Gastrocnemius medialis (tissue), 4 donors: ENCODE measurements around the gene FJX1. TPM values are rescaled to one million over a fixed set of nuclear protein-coding genes. Genes with fewer than 3 reads are reported as not detected.

ENCODE experiments used
- ATAC-seq, 2 donors: fragments of 150-250 bp; one replicate each; pipeline ENCODE4 v1.9.1; 2016
- DNase-seq, 2 donors: peaks; one replicate each; pipeline ENCODE4 v3.0.0-alpha.2; 2019
- H3K27ac ChIP-seq, 4 donors: fragments of 200-600 bp; sonication (generic); 1 replicate in 1 of 4; 2 replicates in 3 of 4; pipeline ENCODE4 v1.5.1; 2016 to 2018; ENCODE audit warnings: mild to moderate bottlenecking in 2 of 4, moderate library complexity in 1 of 4
- H3K27me3 ChIP-seq, 3 donors: fragments of 200-600 bp; sonication (generic) in 2 of 3; 1 replicate in 1 of 3; 2 replicates in 2 of 3; pipeline versions ENCODE4 v1.5.1 to v1.6.0; 2016 to 2019; ENCODE audit warnings: mild to moderate bottlenecking in 1 of 3, moderate library complexity in 1 of 3
- H3K36me3 ChIP-seq, 2 donors: fragments of 200-600 bp; sonication (generic) in 1 of 2; one replicate each; pipeline ENCODE4 v1.5.1; 2017 to 2018
- H3K4me1 ChIP-seq, 2 donors: fragments of 200-600 bp; sonication (generic) in 1 of 2; one replicate each; pipeline ENCODE4 v1.5.1; 2016 to 2017; ENCODE audit warnings: mild to moderate bottlenecking in 2 of 2
- H3K4me3 ChIP-seq, 4 donors: fragments of 200-600 bp; sonication (generic) in 3 of 4; 1 replicate in 1 of 4; 2 replicates in 3 of 4; pipeline ENCODE4 v1.5.1; 2016 to 2019; ENCODE audit warnings: mild to moderate bottlenecking in 2 of 4
- H3K9me3 ChIP-seq, 3 donors: fragments of 200-600 bp; sonication (generic) in 2 of 3; 1 replicate in 1 of 3; 2 replicates in 2 of 3; pipeline ENCODE4 v1.5.1; 2016 to 2019
- POLR2A ChIP-seq, 2 donors: fragments of 450-650 bp; IDR thresholded peaks; one replicate each; pipeline ENCODE4 v1.6.1; 2017; ENCODE audit warnings: antibody characterized with exemption in 2 of 2, mild to moderate bottlenecking in 2 of 2, moderate library complexity in 2 of 2
- in situ Hi-C, 4 donors: fragments of 200-750 bp; cut with MboI; loops; one replicate each; pipeline versions ENCODE4 v1.15.0 to v1.8.0; 2017; ENCODE audit warnings: low sequenced_read_pairs in 4 of 4
- intact Hi-C: fragments of 100-400 bp; cut with DNase I; formaldehyde crosslinking; loops from one replicate; pipeline ENCODE4 v1.15.1; 2023; ENCODE audit warnings: low total_unique reads
- total RNA-seq, 4 donors: library from RNA; depleted of rRNA; stranded (reverse); fragments of >200 nt; gene quantifications; one replicate each; pipeline versions ENCODE4 v1.1.0 to v1.2.3, GENCODE V29; 2016
- TF ChIP-seq, protein P1 (sequence below), 5 experiments: fragments of 450-650 bp in 3 of 5; fragments of 200-600 bp in 2 of 5; sonication (generic) in 2 of 5; IDR thresholded peaks in 4 of 5; conservative IDR thresholded peaks in 1 of 5; 1 replicate in 4 of 5; 2 replicates in 1 of 5; pipeline ENCODE4 v1.5.1; 2016 to 2019; ENCODE audit warnings: antibody characterized with exemption in 5 of 5, mild to moderate bottlenecking in 3 of 5, moderate library complexity in 3 of 5

Gene FJX1
- total RNA-seq, 4 donors from 2014 or later: 1.5 to 10.8 (median 2.0) TPM

- no peaks in the 10 kb centered on the region for H3K36me3 ChIP-seq
- peaks cover 9 to 22% of the 10 kb centered on the region in 2 donors for H3K4me1 ChIP-seq
- intact Hi-C loops (loop anchor here (1.0 to 10.0 kb wide), 3 partner anchors 43 to 873 kb away; partner anchors contain the start of gene TRIM44), in situ Hi-C loops (loop anchor here (5.0 to 25.0 kb wide), 9 partner anchors 206 to 868 kb away; no protein-coding TSS in a partner anchor)
- peak in 1 of 2 donors; percentile 11 for DNase-seq
- ATAC-seq: peak; percentile 10 to 12
- peak overlapping the region; percentile 47 to 75 (median 64) for H3K4me3 ChIP-seq
- H3K9me3 ChIP-seq: no peaks in the 10 kb centered on the region
- TF ChIP-seq, protein P1, sequence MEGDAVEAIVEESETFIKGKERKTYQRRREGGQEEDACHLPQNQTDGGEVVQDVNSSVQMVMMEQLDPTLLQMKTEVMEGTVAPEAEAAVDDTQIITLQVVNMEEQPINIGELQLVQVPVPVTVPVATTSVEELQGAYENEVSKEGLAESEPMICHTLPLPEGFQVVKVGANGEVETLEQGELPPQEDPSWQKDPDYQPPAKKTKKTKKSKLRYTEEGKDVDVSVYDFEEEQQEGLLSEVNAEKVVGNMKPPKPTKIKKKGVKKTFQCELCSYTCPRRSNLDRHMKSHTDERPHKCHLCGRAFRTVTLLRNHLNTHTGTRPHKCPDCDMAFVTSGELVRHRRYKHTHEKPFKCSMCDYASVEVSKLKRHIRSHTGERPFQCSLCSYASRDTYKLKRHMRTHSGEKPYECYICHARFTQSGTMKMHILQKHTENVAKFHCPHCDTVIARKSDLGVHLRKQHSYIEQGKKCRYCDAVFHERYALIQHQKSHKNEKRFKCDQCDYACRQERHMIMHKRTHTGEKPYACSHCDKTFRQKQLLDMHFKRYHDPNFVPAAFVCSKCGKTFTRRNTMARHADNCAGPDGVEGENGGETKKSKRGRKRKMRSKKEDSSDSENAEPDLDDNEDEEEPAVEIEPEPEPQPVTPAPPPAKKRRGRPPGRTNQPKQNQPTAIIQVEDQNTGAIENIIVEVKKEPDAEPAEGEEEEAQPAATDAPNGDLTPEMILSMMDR (IDR thresholded peaks at IDR 0.05 in 4 of 5, conservative IDR thresholded peaks at IDR 0.05 in 1 of 5): no peak
- TF ChIP-seq POLR2A (IDR thresholded peaks at IDR 0.05): no peak
- H3K27me3 ChIP-seq: peaks cover 0 to 7% (median 2%) of the 10 kb centered on the region in 3 donors
- H3K27ac ChIP-seq: no peak overlapping the region
Measured at GRCh38 chr11:35619116-35619854, 1.0 kb downstream of the FJX1 start.

DNA sequence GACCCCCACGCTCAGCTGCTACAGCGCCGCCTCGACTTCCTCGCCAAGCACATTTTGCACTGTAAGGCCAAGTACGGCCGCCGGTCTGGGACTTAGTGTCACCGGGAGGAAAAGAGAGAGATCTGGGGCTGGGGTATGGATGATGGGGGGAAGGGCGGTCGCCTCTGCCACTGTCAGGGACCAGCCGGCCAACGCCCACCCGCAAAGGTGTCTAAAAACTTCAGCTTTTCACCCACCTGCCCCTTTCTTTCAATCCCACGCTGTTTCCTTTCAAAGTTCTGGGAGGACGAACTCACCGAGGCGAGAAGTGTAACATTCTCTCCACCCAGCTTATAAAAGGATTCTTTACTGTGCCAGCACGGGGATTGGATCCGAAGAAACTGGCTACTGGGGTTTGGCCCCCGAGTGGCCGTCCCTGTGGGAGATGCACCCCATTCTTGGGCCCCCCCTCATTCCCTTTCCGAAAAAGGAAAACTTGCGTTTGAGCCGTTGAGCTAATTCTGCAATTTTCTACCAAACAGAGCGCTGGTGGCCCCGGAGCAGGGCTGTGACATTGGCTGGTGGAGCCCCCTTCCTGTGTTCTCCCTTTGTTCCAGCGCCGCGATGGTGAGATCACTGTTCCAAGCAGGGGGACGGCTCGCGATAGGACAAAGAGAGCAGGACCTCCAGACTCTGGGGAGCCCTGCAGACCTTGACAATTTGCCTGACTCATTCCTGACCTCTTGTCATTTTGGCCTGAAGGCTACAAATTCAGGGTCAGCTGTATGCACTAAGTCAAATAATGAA is 1.8 kb downstream of the FJX1 start:
- in situ Hi-C loops: loop anchor here (5.0 to 25.0 kb wide), 9 partner anchors 205 to 867 kb away; no protein-coding TSS in a partner anchor
- TF ChIP-seq POLR2A (IDR thresholded peaks at IDR 0.05): no peak
- TF ChIP-seq, protein P1 (IDR thresholded peaks at IDR 0.05 in 4 of 5, conservative IDR thresholded peaks at IDR 0.05 in 1 of 5): no peak
- DNase-seq: no peak
- Histone ChIP-seq H3K4me1 (peaks cover 9 to 22% of the 10 kb centered on the region in 2 donors), H3K27ac (no peak overlapping the region), H3K4me3 (peak overlapping the region; percentile 47 to 75 (median 64)), H3K36me3 (no peaks in the 10 kb centered on the region), H3K9me3 (no peaks in the 10 kb centered on the region), H3K27me3 (peaks cover 0 to 7% (median 2%) of the 10 kb centered on the region in 3 donors)
- intact Hi-C loops: loop anchor here (1.0 to 10.0 kb wide), 3 partner anchors 42 to 872 kb away; partner anchors contain the start of gene TRIM44
- ATAC-seq: no peak

- in situ Hi-C loops: loop anchor here in 3 of 4 donors (25.0 kb wide), 2 partner anchors 517 to 867 kb away; no protein-coding TSS in a partner anchor
- peaks cover 9 to 22% of the 10 kb centered on the region in 2 donors for H3K4me1 ChIP-seq
- intact Hi-C loops: no loop called here
- ATAC-seq (no peak), DNase-seq (no peak)
- H3K36me3 ChIP-seq: no peaks in the 10 kb centered on the region
- H3K27me3 ChIP-seq: peaks cover 0 to 7% (median 2%) of the 10 kb centered on the region in 3 donors
- no peak for TF ChIP-seq POLR2A (IDR thresholded peaks at IDR 0.05)
- TF ChIP-seq, protein P1 (IDR thresholded peaks at IDR 0.05 in 4 of 5, conservative IDR thresholded peaks at IDR 0.05 in 1 of 5): no peak
- H3K27ac ChIP-seq: no peak overlapping the region
- no peak overlapping the region for H3K4me3 ChIP-seq
- H3K9me3 ChIP-seq: no peaks in the 10 kb centered on the region
Measured at GRCh38 chr11:35620795-35621194, 2.5 kb downstream of the FJX1 start.

- Histone ChIP-seq H3K27me3 (peaks cover 0 to 7% (median 2%) of the 10 kb centered on the region in 3 donors), H3K9me3 (no peaks in the 10 kb centered on the region), H3K4me3 (no peak overlapping the region), H3K4me1 (peaks cover 9 to 22% of the 10 kb centered on the region in 2 donors), H3K27ac (no peak overlapping the region), H3K36me3 (no peaks in the 10 kb centered on the region)
- intact Hi-C loops (no loop called here), in situ Hi-C loops (loop anchor here in 3 of 4 donors (25.0 kb wide), 2 partner anchors 516 to 866 kb away; no protein-coding TSS in a partner anchor)
- DNase-seq (no peak), ATAC-seq (no peak)
- TF ChIP-seq, protein P1 (IDR thresholded peaks at IDR 0.05 in 4 of 5, conservative IDR thresholded peaks at IDR 0.05 in 1 of 5): no peak
- no peak for TF ChIP-seq POLR2A (IDR thresholded peaks at IDR 0.05)
Measured at GRCh38 chr11:35621620-35622019, 3.4 kb downstream of the FJX1 start.
